Left hindlimb (tissue), 1 donor: Measurements from ENCODE around the gene MBL2.

Experiments
- DNase-seq: peaks from one replicate; pipeline ENCODE4 v3.0.0-alpha.2; 2018

Gene MBL2

DNA sequence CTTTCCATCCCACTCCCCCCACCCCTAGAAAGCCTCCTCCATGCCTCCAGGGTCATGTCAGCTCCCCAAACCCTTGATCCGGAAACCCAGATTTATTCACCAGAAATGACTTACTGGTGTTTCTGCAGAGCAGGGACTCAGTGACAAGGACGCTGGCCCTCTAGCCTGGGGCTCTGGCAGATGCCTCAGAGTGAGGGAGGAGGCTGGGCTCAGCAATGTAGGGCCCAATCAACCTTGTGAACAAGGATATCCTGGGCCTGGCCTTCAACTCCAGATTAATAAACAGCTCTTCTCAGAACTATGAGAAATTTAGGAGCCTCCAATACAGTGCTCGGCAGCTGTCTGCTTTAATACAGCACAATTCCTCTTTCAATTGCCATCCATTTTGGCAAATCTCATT, at the start of gene MBL2:
Gene MBL2 (minus strand): TSS at position 162 of the 400 bp plus-strand sequence. CDS start 1,149 bp downstream, outside the sequence.
- DNase-seq, result no peak

DNA sequence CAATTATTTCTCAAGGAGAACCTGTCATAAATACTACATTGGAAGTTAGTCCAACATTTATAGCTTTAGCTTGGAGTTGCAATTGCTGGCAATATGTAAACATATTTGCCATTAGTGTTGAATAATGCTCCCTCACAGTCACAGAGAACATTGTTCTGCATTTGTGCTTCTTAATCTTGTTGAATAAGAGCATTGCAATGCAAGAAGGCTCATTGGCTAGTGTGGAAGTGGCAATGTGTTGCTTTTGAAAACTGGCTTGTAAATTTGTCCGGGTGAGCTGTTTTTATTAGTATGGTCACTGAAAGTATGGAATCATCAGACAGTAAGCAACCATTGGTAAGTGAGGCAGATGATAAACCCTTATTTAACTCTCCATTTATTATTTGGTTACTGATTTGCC, 47.7 kb upstream of the MBL2 start:
- DNase-seq, result no peak

DNA sequence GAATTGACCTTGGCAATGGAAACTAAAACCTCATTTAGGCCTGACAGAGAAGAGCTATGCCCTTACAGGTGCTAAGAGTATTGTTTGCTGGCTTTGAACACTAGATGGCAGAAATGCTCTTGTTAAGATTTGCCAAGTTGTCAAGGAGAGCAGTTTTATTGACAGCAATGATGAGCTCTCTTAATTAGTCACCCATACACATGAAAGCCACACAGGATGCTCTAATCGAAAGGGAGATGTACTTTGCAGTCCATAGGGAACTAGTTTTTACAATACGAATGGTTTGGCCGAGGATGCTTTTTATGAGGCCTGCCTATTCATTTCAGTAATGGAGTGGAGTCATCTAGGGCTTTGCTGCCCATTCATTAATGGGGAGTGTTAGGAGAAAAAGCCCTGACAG, 45.4 kb upstream of the MBL2 start:
- no peak for DNase-seq

DNA sequence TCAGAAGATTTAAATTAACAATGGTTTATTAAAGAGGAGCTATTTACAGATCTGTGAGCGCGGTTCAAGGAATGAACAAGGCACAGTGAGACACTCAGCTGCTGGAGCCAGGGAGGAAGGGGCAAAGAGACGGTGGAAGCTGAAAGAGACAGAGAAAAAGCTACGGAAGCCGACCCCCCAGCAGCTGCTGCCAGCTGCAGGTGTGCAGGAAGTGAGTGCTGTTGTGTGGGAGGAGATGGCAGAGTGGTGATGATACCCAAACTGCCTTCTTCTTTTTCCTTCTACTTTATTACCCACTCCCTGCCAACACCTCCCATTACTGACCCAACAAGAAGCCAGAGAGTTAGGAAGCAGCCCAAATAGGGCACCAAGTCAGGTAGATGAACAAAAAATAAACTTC, 41.9 kb upstream of the MBL2 start:
- no peak for DNase-seq

DNA sequence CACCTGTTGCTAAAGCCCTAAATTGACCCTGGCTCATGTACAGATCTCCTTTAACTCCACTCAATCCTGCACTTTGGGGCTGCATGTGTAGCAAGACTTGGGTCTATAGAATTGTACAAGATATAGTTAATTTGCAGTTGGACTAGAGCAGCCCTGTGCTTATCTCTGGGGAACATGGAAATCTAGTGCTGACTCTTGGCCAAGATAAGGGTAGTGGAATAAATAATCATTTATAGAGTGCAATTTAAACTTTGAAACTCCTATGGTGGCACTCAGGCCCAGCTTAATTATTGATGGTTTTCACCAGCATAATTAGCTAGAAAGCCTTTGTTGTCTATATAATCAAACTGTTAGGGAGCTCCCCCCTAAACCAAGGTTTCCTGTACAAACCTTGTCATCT, 39.2 kb upstream of the MBL2 start:
- no peak for DNase-seq

DNA sequence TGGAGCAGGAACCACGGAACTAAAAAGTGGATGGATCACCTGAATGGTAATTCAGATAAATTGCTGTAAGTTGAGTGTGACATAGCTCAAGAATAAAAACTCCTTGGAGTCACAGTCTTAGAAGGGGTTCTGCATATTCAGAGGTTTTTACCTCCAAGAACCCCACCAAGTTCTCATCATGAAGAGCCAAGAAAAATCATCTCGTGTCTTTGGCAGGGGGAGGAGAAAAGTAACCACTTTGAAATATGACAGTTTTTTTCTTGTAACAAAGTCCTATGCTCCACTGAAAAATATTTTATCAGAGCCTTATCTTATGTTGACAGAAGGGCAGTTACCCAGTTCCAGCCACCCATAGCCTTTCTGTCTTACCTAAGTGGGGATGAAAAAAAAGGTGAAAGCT, 38.2 kb upstream of the MBL2 start:
- no peak for DNase-seq

DNA sequence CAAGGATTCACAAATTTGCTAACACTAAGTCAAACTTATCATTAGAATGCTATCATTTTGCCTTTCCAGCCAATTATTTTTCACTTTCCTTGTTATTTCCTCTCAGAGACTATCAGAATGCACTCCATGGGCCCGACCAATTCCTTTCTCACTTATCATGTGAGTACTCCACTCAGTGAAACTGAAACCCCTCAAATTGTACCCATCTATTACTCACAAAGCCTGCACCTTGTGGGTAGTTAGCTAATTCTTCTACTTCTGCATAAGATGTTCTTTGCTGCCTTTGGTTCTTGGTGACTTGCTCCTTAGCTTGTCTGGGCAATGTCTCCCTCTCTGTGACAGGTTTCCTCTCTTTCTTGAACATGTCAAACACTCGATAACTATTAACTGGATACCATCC, 35.2 kb upstream of the MBL2 start:
- DNase-seq, result no peak

DNA sequence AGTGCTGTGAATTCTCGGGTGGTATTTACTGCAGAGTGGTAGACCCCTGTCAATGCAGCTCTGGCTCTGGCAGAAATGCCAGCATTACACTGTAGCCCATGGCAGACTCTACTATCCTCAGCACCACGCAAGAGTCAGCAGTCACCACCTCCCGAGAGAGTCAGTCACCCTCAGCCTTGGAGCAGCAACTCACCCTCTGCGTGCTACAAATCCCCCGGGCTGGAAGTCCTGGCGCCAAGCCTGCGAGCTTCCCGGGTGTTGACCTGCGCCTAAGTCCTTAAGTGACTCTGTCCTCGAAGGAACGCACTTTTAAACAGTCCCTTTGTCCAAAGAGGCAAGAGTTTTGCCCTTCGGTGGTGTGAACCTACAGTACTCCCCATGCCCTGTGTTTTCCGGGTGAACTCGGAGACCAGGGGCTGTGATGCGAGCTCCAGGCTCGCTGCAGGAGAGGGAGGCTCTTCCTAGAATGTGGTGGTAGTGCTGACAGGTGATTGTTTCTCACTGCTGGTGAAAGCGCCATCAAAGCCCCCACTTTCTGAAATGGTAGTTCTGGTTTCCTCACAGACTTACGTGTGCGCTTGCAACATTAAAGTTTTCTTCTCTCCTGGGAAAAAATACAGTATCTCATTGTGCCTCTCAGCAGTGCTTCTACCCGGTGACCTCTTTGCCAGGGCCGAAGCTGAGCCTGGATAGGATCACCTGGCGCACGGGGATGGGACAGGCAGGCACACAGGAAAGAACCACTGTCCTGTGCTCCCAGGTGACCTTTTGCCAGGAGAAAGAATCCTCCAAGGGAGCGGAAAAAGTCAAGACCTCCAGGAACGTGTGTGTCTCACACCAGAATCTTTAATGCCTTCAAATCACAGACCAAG, 33.1 kb upstream of the MBL2 start:
- DNase-seq, result no peak

DNA sequence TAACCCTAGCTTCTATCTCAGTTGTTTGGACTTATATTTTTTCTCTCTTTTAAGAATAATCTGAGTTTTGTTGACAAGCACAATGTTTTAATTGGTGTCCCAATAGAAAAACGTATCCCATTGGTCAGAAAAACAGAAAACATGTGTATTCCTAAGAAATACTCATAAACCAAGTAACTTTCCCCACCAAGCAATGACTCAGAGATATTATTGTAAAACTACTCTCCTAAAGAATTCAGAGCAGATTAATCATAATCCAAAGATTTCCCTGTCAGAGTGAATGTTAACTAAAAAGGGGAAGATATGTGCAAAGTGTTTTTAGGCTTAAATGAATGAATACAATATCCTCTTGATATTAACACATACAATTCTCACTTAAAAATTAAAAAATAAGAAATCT, 29.4 kb upstream of the MBL2 start:
- no peak for DNase-seq

DNA sequence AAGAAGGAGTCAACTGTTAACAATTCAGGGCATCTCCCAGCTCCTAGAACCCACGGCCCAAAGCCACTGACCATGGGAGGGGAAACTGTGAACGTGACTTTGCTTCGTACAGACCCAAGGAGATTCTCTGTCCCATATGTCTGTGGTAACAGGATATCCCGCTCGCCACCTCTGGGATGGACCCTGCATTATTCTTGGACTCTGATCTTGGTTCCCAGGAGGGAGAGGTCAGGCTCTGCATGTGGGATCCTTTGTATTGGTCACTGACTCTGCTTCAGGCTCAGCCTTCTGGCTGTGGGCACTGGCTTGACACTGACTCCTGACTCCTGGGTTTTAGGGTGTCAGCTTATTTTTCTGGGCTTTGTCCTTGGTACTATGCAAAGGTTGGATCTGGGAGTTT, 13.5 kb upstream of the MBL2 start:
- no peak for DNase-seq

DNA sequence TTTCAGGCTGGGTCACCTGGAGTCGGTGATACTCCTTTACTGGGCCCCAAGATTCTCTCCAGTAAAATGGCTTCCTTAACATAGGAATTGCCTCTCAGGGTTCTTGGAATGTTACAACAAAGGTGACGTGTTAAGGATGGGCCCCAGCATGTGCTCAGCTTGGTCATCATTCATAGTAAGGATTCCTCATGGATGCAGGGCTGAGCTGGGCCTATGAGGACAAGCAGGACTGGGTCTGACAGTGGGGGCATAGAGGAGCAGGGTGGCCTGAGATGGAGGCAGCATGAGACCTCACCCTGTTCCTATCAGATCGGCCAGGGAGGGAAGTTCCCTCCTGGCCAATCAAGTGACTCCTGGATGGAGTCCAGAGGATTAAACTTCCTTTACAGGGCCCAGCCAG, 12.8 kb upstream of the MBL2 start:
- no peak for DNase-seq

DNA sequence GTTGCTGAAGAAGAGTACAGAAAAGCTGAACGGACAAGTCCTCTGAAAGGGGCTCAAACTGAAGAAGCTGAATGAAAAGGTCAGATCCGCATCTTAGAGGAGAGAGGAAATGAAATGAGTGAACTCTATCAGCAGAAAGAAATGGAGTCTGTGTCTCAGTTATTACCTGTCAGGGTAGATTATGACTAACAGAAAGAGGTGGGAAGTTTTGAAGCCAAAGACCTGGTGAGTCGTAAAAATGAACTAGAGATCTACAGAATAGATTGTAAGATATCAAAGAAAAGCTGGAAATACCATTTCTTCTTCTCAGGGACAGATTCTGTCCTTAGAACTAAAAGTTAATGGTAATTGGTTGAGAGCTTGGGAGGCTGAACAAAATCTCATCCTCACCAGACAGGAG, 11.1 kb upstream of the MBL2 start:
- DNase-seq, result no peak

DNA sequence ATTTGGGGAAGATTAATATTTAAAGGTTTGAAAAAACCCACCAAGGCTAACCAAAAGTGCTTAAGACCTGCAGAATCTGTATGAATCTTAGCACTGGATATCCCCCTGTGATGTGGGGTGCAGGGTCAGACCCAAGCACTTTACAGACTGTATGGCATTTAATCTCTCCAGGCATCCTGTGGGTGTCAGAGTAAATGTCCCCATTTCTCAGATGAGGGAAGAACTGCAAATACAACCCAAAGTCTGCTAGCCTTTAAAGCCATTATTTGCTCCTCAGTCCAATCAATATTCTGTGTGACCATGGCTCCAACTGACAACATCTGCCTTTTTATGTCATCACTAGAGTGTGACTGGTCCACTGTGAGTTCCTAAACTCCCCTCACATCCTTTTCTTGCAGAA, 10.0 kb upstream of the MBL2 start:
- no peak for DNase-seq

DNA sequence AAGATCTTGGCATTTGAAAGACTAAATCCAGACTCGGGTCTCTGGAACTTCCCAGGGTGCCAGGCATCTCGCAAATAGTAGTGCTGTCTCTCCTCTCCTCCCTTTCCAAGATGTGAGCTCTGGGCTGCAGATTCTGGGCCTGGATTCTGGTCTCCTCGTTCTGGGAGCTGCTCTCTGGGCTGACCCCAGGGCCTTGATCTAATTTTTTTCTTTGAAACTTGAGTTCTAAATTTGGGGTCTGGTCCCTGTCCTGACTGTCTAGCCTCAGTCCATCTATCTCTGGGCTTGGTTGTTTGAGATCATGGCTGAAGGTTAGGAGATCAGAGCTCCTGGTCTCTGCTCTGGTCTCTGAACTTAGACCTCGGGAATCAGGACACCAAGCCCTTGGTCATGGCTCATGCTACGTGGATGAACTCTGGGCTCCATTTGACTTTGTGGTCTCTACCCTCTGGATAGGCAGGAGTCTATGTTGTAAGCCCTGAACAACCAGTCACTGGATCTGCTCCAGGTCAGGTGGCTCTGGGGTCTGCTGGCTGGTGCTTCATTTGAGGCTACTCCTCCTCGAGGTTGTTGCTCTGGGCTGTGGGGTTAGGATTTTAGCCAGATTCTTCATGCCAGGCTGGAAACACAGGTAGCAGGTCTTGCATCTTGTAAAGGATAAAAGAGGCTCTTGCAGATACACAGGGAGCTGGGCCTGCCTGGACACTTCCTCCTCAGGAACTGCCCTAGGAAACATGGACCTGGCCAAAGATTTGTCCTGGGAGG, 8.0 kb upstream of the MBL2 start:
- DNase-seq, result no peak

DNA sequence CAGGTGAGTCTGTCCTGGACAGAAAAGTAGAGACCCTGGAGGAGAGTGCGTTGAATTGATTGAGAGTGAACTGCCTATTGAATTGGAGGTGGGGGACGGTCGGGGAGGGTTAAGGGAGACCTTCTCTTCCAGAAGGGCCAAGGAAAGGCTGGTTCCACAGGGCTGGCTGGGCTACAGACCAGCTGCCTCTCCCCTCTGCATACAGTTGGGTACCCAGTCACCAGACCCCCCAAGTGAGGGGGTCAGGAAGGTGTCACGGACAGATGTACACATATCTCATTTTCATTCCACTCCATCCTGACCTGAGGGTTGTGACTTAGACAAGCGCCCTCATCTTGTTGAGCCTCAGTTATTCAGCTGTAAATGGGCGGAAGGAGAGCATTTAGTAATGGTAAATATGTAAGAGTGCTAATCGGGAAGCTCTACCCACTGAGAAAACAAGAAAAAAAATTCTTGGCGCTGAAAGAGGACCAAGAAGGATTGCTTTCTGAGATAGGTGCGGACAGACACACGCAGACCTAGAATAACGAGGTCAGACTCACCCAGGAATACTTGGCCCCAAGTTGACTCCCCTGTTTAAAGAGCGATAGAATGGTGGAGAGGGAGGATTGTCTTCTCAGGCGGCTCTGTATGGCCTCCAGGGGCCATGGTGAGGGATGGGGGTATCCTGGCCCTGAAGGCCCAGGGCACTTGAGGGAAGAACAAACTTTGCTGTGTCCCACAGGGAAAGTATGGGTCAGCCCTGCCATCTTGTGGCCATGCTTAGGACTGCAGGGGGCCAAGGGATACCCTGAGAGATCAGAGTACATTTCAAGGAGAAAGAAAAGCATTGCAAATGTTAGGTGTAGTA, 7.2 kb upstream of the MBL2 start:
- DNase-seq, result peak; percentile 73

DNA sequence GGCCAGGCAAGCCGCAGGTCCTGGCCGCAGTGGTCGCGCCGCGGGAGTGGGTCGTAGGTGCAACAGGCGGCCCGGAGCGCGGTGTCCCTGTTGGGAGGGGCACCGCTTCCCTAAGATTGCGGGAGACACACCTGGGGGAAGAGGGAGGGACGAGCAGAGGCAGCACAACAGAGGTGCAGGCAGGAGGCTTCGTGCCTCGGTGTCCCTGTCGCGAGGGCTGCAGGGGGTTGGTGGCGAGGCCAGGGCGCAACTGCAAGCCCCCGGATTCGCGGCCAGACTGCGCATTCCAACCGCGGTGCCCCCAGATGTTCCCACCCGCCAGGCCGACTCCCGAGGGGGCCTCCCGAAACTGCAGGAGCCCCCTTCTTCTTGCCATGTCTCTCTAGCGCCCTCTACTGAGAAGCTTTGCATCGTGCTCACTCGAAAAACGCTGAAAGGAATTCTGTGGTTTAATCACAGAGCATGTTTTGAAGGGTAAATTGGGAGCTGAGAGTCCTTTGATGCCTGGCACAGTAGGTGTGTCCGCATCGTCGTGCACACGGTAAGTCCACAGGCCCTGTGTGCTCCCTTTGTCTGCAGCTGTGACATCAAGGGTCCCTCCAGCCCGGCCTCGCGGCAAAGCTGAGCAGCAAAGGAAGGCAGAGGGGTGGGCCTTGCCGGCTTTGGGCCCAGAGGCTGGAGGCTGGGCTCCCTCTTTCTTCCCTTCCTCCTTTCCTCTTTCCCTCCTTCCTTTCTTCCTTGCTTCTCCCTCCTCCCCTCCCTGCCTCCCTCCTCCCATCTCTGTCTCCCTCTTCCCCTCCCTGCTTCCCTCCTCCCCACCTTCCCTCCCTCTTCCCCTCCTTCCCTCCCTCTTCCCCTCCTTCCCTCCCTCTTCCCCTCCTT, 6.2 kb upstream of the MBL2 start:
- DNase-seq, result no peak

DNA sequence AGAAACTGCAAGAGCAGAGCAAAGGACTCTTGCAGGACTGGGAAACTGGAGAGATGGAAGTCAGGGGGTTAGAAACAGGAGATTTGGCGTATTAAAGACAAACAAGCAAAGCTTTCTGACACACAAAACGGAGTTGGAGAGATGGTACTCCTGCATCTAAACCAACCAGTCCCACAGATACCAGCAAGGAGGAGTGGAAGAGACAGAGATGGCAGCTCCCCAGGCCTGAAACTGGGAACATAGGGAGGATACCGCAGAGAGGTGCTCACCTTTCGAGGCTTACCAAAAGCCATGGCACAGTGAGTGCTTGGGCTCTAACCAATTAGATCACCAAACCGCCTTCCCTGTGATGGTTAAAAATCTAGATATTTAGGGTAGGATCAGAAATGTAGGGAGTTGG, 4.8 kb upstream of the MBL2 start:
- no peak for DNase-seq

DNA sequence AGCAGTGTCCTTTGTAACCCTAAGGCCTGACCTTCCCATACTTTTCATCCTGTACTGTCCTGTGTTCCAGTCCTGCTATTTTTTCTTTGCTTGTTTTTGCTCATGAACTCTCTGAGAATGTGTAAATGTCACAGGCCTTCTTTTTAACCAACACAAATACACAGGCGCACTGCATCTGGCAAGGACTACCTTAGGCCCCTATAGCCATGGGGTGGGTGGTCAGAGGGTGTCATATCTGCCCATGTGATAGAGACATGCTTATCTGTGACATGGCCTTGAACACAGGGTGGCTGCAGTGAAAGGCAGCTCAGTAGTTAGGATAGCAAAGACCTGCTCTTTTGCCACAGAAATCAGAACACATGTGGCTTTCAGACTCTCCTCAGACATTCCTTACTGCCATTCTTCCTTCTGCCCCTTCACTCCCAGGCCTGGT, 3.9 kb upstream of the MBL2 start:
- no peak for DNase-seq

DNA sequence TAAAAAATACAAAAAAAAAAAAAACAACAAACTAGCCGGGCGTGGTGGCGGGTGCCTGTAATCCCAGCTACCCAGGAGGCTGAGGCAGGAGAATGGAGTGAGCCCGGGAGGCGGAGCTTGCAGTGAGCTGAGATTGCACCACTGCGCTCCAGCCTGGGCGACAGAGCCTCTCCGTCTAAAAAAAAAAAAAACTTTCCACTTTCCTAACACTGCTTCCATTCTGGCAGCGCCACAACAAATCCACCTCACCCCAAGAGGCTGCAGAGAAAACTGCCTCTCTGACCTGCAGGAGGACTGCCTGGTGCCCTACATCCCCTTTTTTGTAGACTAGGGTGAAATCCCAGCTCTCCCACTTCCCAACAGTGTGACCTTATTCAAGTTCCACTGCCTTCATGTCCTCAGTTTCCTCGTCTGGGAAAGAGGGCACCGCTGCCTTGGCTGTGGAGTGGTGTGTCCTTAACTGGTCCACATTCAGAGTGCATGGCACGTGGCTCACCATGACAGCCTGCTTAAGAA, 2.6 kb upstream of the MBL2 start:
- no peak for DNase-seq

DNA sequence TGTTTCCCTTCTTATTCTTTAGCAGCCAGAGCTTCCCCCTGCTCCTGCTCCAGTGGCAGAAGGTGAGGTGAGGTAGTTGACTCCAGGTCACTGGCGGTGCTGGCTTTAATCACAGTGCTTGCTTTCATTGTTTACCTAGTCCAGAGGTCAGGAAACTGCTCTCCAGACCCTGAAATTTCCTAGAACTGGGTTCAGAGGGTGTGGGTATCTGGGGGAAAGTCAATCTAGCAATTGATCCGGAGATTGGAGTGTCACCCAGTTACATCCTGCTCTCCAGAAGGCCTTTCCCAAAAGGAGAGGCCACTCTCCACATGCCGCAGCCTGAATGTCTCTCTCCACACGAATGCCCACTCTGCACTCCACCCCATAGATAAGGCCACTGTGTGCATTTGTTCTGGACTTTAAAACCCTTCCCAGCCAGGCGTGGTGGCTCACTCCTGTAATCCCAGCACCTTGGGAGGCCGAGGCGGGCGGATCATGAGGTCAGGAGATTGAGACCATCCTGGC, 2.1 kb upstream of the MBL2 start:
- DNase-seq, result no peak

DNA sequence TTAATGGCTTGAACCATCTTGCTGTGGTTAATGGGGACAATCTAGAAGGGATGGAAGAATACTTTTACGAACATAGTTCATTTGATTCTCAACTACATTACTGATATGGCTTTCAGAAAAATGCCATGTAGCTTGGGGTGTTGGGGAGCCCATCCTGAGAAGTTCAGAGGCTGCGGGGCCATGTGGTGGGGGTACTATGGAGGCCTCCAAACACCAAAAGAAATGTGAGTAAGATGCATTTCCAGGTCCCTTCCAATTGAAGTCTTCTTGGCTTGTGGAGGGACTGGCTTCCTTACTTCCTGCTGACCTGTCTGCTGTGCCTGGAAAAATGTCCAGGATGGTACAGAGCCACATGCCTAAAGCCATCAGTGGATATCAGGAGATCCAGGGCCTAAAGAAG, 1.6 kb upstream of the MBL2 start:
- DNase-seq, result no peak
